AG10803 (cell line): ENCODE measurements around the gene RPL28.
A peak's percentile ranks its signal among the peaks of the same experiment; 100 is the strongest.

Source experiments
- DNase-seq: peaks from one replicate; pipeline ENCODE4 v3.0.0; 2010; ENCODE audit warnings: low read depth
- H3K4me3 ChIP-seq: 2 replicates; pipeline ENCODE4 v1.5.1; 2011; ENCODE audit warnings: mild to moderate bottlenecking, low read length, control low read depth
- CTCF ChIP-seq: conservative IDR thresholded peaks from 2 replicates; pipeline ENCODE4 v1.5.1; 2011; ENCODE audit warnings: mild to moderate bottlenecking, low read length, control low read depth, inconsistent platforms

Gene RPL28

GRCh38 chr19:55385724-55386492, at the start of gene RPL28:
Gene RPL28, plus strand, starts transcription at chr19:55385932. Its CDS starts 426 bp downstream, at chr19:55386358.
- peak within 1 kb of the TSS; percentile 98 for H3K4me3 ChIP-seq
- peak; percentile 96 for DNase-seq
- no peak for TF ChIP-seq CTCF

DNA sequence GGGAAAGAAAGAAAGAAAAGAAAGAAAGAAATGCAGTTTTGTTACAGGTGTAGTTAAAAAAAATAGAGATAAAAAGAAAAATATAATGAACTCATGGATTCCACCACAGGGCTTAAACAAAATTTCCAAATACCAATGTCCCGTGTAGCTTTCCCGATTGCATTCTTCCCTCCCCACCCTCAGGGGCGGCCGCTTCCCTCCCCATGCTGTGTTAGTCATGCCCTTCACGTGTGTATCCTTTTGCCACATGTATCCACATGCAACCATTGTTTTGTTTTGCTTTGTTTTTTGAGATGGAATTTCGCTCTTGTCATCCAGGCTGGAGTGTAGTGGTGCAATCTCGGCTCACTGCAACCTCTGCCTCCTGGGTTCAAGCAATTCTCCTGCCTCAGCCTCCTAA, 49.6 kb upstream of the RPL28 start:
- no peak for TF ChIP-seq CTCF
- DNase-seq = peak; percentile 85
- no peak overlapping the region for H3K4me3 ChIP-seq

GRCh38 chr19:55339105-55339888, 46.4 kb upstream of the RPL28 start, which contains the start of gene KMT5C:
Gene KMT5C, plus strand, starts transcription at chr19:55339876. Its CDS starts 2,061 bp downstream, at chr19:55341937.
- H3K4me3 ChIP-seq = peak within 1 kb of the TSS; percentile 81
- peak; percentile 43 for TF ChIP-seq CTCF
- peak; percentile 100 for DNase-seq

- DNase-seq = no peak
- TF ChIP-seq CTCF = no peak
- H3K4me3 ChIP-seq = peak overlapping the region; percentile 81
Observed at GRCh38 chr19:55339889-55340783, 45.6 kb upstream of the RPL28 start.

DNA sequence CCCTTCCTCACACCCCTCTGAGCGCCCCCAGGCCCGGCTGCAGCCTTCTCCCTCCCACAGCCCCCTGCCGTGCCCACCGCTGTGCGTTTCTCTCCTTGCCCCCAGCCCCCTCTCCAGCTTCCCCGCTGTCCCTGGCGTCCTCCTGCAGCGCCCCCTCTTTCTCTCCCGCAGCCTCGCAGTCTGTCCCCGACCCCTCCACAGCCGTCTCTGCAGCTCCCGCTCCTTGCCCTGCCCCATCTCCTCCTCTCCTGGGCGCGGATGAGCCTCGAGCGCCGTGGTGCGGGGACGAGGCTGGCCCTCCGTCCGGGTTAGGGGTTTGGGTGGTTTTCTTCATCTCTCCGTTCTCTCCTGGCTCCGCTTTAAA, 45.0 kb upstream of the RPL28 start:
- DNase-seq = no peak
- TF ChIP-seq CTCF = no peak; the same call in 1 of the 2 replicates
- peak overlapping the region; percentile 81 for H3K4me3 ChIP-seq

DNA sequence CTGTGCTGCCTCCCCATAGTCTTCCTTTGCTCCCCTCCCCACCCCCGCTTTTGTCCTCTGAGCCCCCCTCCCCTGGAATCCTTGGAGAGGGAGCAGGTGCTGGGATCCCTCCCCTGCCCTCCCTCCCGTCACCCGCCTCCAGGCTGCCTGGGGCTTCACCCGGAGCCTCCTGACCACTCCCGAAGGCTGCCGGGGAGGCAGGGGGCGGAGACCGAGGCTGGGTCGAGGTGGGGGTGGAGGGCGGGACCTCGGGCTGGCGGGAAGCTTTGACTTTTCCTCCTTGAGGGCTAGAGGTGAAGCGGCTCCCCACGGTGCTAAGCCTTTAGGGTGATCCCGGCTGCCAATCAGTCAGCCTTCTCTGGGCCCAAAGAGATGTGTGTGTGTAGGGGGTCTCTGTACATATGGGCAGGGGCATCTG, 44.6 kb upstream of the RPL28 start:
- H3K4me3 ChIP-seq = peak overlapping the region; percentile 81
- DNase-seq = peak; percentile 53
- TF ChIP-seq CTCF = no peak
